DND-41 (cell line): Measurements from ENCODE around the gene LYRM4.

Experiments used
- ATAC-seq: fragments of 200-7000 bp; cut with Tn5 transposase; 3 replicates; pipeline ENCODE4 v1.9.1; 2021; ENCODE audit warnings: low read depth; ENCODE audit not compliant: insufficient read depth
- DNase-seq: peaks from one replicate; pipeline ENCODE4 v3.0.0-alpha.2; 2020
- H2AFZ ChIP-seq: 2 replicates; pipeline ENCODE4 v1.6.0; 2012; ENCODE audit warnings: low read depth, low read length
- H3K27ac ChIP-seq: 2 replicates; pipeline ENCODE4 v1.5.1; 2012; ENCODE audit warnings: low read length, inconsistent platforms
- H3K27me3 ChIP-seq: fragments of 200-600 bp; sonication (generic); 2 replicates; pipeline ENCODE4 v1.6.0; 2012; ENCODE audit warnings: low read length, mild to moderate bottlenecking, inconsistent platforms; ENCODE audit not compliant: insufficient read depth, poor library complexity
- H3K36me3 ChIP-seq: 2 replicates; pipeline ENCODE4 v1.5.1; 2012; ENCODE audit warnings: low read length, inconsistent platforms; ENCODE audit not compliant: insufficient read depth
- H3K4me1 ChIP-seq: 2 replicates; pipeline ENCODE4 v1.5.1; 2012; ENCODE audit warnings: mild to moderate bottlenecking, low read length; ENCODE audit not compliant: insufficient read depth
- H3K4me2 ChIP-seq: 2 replicates; pipeline ENCODE4 v1.6.0; 2012; ENCODE audit warnings: mild to moderate bottlenecking, moderate library complexity, low read length, inconsistent platforms; ENCODE audit not compliant: insufficient read depth
- H3K4me3 ChIP-seq, 2 experiments: fragments of 200-600 bp in 1 of 2; shearing (Covaris generic) in 1 of 2; 2 replicates each; pipeline ENCODE4 v1.5.1; 2012 to 2016; ENCODE audit warnings: inconsistent platforms in 2 of 2, low read length in 2 of 2, mild to moderate bottlenecking in 2 of 2, low read depth in 1 of 2, moderate library complexity in 1 of 2
- H3K79me2 ChIP-seq: 2 replicates; pipeline ENCODE4 v1.6.0; 2012; ENCODE audit warnings: low read length, inconsistent platforms; ENCODE audit not compliant: insufficient read depth
- H3K9ac ChIP-seq: 2 replicates; pipeline ENCODE4 v1.6.0; 2012; ENCODE audit warnings: low read depth, mild to moderate bottlenecking, inconsistent platforms, low read length, moderate library complexity
- H3K9me3 ChIP-seq: 2 replicates; pipeline ENCODE4 v1.5.1; 2012; ENCODE audit warnings: low read length, moderate library complexity, mild to moderate bottlenecking, inconsistent platforms; ENCODE audit not compliant: insufficient read depth, severe bottlenecking
- H4K20me1 ChIP-seq: 2 replicates; pipeline ENCODE4 v1.6.0; 2012; ENCODE audit warnings: low read length; ENCODE audit not compliant: insufficient read depth
- CTCF ChIP-seq: IDR thresholded peaks from 2 replicates; pipeline ENCODE4 v1.5.1; 2012; ENCODE audit warnings: borderline replicate concordance, low read length, moderate library complexity, mild to moderate bottlenecking; ENCODE audit not compliant: poor library complexity, severe bottlenecking; ENCODE audit errors: extremely low read depth
- EZH2 ChIP-seq: IDR thresholded peaks from 3 replicates; pipeline ENCODE4 v1.6.1; 2012; ENCODE audit warnings: borderline replicate concordance, low read depth, mild to moderate bottlenecking, moderate library complexity, low read length, inconsistent platforms; ENCODE audit not compliant: severe bottlenecking

The LYRM4 gene

GRCh38 chr6:5086294-5086890, 174.4 kb downstream of the LYRM4 start:
- H4K20me1 ChIP-seq = no peaks in the 10 kb centered on the region
- no peak overlapping the region for H3K27ac ChIP-seq
- no peak overlapping the region for H3K9ac ChIP-seq
- H3K9me3 ChIP-seq = peaks cover 8% of the 10 kb centered on the region
- DNase-seq (no peak), ATAC-seq (no peak)
- no peaks in the 10 kb centered on the region for H3K27me3 ChIP-seq
- TF ChIP-seq CTCF (no peak), EZH2 (no peak)
- no peak overlapping the region for H2AFZ ChIP-seq
- no peaks in the 10 kb centered on the region for H3K4me1 ChIP-seq
- no peaks in the 10 kb centered on the region for H3K36me3 ChIP-seq
- no peaks in the 10 kb centered on the region for H3K79me2 ChIP-seq
- no peak overlapping the region for H3K4me2 ChIP-seq
- H3K4me3 ChIP-seq = no peak overlapping the region

- H3K36me3 ChIP-seq = no peaks in the 10 kb centered on the region
- H3K27me3 ChIP-seq = no peaks in the 10 kb centered on the region
- no peak overlapping the region for H3K4me3 ChIP-seq
- no peak overlapping the region for H3K9ac ChIP-seq
- H4K20me1 ChIP-seq = no peaks in the 10 kb centered on the region
- DNase-seq (no peak), ATAC-seq (no peak)
- no peak for TF ChIP-seq EZH2
- no peak for TF ChIP-seq CTCF
- H3K9me3 ChIP-seq = peaks cover 8% of the 10 kb centered on the region
- H3K79me2 ChIP-seq = no peaks in the 10 kb centered on the region
- no peak overlapping the region for H3K27ac ChIP-seq
- no peak overlapping the region for H2AFZ ChIP-seq
- no peak overlapping the region for H3K4me2 ChIP-seq
- no peaks in the 10 kb centered on the region for H3K4me1 ChIP-seq
Observed at GRCh38 chr6:5085648-5086293, 175.0 kb downstream of the LYRM4 start.

- H2AFZ ChIP-seq = no peak within 1 kb of the TSS
- no peak within 1 kb of the TSS for H3K9ac ChIP-seq
- DNase-seq (no peak), ATAC-seq (no peak)
- H3K4me2 ChIP-seq = no peak within 1 kb of the TSS
- no peak for TF ChIP-seq CTCF
- no peak for TF ChIP-seq EZH2
- no peaks in the 10 kb centered on the region for H3K79me2 ChIP-seq
- H3K9me3 ChIP-seq = peaks cover 8% of the 10 kb centered on the region
- no peaks in the 10 kb centered on the region for H3K36me3 ChIP-seq
- no peaks in the 10 kb centered on the region for H3K4me1 ChIP-seq
- H3K27ac ChIP-seq = no peak within 1 kb of the TSS
- H3K4me3 ChIP-seq = no peak within 1 kb of the TSS
- no peaks in the 10 kb centered on the region for H3K27me3 ChIP-seq
- no peaks in the 10 kb centered on the region for H4K20me1 ChIP-seq
Observed at GRCh38 chr6:5084781-5085647, 175.7 kb downstream of the LYRM4 start, which contains the start of gene PPP1R3G. TSS of gene PPP1R3G (plus strand) at chr6:5085341. CDS start at chr6:5085486, 145 bp downstream.
